ENCODE data around the gene SNX11.

The SNX11 gene

GRCh38 chr17:48162946-48163506, 55.5 kb downstream of the SNX11 start:
- no peak for DNase-seq

GRCh38 chr17:48163809-48164208, 56.2 kb downstream of the SNX11 start:
- no peak for DNase-seq

GRCh38 chr17:48169926-48170325, 62.4 kb downstream of the SNX11 start:
- DNase-seq, result no peak
